Erythroblast (primary cell): ENCODE results near the gene CDH18.

ENCODE experiments used
- GATA1 ChIP-seq: IDR thresholded peaks from 2 replicates; pipeline ENCODE4 v1.6.1; 2011; ENCODE audit warnings: low read depth, mild to moderate bottlenecking, control low read depth, low read length, moderate library complexity
- POLR2A ChIP-seq: IDR thresholded peaks from 2 replicates; pipeline ENCODE4 v1.6.1; 2011; ENCODE audit warnings: mild to moderate bottlenecking, low read length

DNA sequence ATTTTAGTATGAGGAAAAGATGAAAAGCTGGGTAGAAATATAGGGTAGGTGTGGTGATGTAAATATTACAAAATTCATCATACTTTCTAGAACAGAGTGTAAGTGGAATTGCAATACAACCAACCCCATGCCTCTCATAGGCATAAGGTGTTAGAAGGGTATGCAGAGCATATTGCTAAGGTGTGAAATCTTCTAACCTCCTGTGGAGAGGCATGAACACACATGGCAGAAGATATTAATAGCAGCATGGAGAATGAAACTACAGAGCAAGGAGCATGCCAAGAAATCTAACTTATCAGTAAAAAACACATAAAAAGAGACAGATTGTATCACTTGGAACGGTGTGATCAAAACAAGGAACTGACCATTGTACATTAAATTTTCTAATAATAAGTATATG, 441.5 kb downstream of the CDH18 start:
- no peak for TF ChIP-seq POLR2A
- TF ChIP-seq GATA1 = no peak
